K562 (cell line): Measurements from ENCODE around the gene CZIB. TPM values are rescaled to one million over a fixed set of nuclear protein-coding genes. Genes with fewer than 3 reads are reported as not detected.
A peak's percentile ranks its signal among the peaks of the same experiment; 100 is the strongest.

ENCODE experiments used
- ATF2 ChIP-seq: sonication (generic); formaldehyde crosslinking; IDR thresholded peaks from 2 replicates; pipeline ENCODE4 v1.8.1; 2022; ENCODE audit warnings: missing genetic modification reagents
- HDGF ChIP-seq: fragments of 450-650 bp; IDR thresholded peaks from 2 replicates; pipeline ENCODE4 v1.6.1; 2016
- MGA ChIP-seq: fragments of 450-650 bp; IDR thresholded peaks from 2 replicates; pipeline ENCODE4 v1.6.1; 2016; ENCODE audit warnings: mild to moderate bottlenecking, moderate library complexity
- PYGO2 ChIP-seq: fragments of 450-650 bp; IDR thresholded peaks from 2 replicates; pipeline ENCODE4 v1.6.1; 2016; ENCODE audit warnings: mild to moderate bottlenecking, missing genetic modification characterization, moderate library complexity, missing compliant biosample characterization
- RBM39 ChIP-seq: fragments of 200-400 bp; formaldehyde crosslinking; optimal IDR thresholded peaks from 2 replicates; pipeline ENCODE3; 2018; ENCODE audit warnings: low read depth, low read length
- ZBTB1 ChIP-seq: sonication (generic); formaldehyde crosslinking; IDR thresholded peaks from 2 replicates; pipeline ENCODE4 v1.8.1; 2023; ENCODE audit warnings: missing genetic modification reagents, low read depth, mild to moderate bottlenecking, borderline replicate concordance
- ZBTB7A ChIP-seq: IDR thresholded peaks from 2 replicates; pipeline ENCODE4 v1.6.1; 2011; ENCODE audit warnings: low read depth, mild to moderate bottlenecking, low read length, moderate library complexity, borderline replicate concordance; ENCODE audit not compliant: control insufficient read depth
- ZNF586 ChIP-seq: fragments of 450-650 bp; formaldehyde crosslinking; conservative IDR thresholded peaks from 2 replicates; pipeline ENCODE4 v1.4.0; 2020; ENCODE audit warnings: mild to moderate bottlenecking, moderate library complexity
- polyA plus RNA-seq, 8 experiments: library from polyadenylated mRNA; depleted of rRNA in 4 of 8; stranded (reverse) in 5 of 8; unstranded in 3 of 8; fragments of >200 nt; fragmentation: Nextera tagmentation in 2 of 8; fragmentation: Illumina TruSeq in 1 of 8; extraction: Ambion mirVana in 2 of 8; extraction: Trizol in 1 of 8; gene quantifications; 2 replicates each; pipeline versions ENCODE4 v1.2.1 to v1.2.3, GENCODE V29; 2011 to 2014; ENCODE audit warnings: inconsistent platforms in 1 of 8, missing spikeins in 1 of 8
- total RNA-seq, 7 experiments: library from RNA; depleted of rRNA in 6 of 7; stranded (reverse); fragments of >200 nt in 6 of 7; fragmentation: Illumina TruSeq in 2 of 7; extraction: Trizol in 2 of 7; gene quantifications; 2 replicates each; pipeline versions ENCODE4 v1.2.1 to v1.2.3, GENCODE V29; 2011 to 2021; ENCODE audit warnings: low replicate concordance in 1 of 7
- TF ChIP-seq, protein P1 (sequence below): fragments of 450-650 bp; conservative IDR thresholded peaks from 2 replicates; pipeline ENCODE4 v1.6.1; 2016; ENCODE audit warnings: missing genetic modification characterization, low read depth, mild to moderate bottlenecking, control low read depth, missing compliant biosample characterization
- TF ChIP-seq, protein P2 (sequence below): fragments of 250-450 bp; sonication (Bioruptor Pico); IDR thresholded peaks from 2 replicates; pipeline ENCODE4 v1.8.0; 2022; ENCODE audit warnings: moderate library complexity, mild to moderate bottlenecking, inconsistent platforms

CZIB gene
- total and polyA plus RNA-seq, 9 of the 15 experiments (the other 6 are each of a cell fraction or from before 2014, with no cell fraction given) = 52.6 to 111 (median 80.0) TPM

DNA sequence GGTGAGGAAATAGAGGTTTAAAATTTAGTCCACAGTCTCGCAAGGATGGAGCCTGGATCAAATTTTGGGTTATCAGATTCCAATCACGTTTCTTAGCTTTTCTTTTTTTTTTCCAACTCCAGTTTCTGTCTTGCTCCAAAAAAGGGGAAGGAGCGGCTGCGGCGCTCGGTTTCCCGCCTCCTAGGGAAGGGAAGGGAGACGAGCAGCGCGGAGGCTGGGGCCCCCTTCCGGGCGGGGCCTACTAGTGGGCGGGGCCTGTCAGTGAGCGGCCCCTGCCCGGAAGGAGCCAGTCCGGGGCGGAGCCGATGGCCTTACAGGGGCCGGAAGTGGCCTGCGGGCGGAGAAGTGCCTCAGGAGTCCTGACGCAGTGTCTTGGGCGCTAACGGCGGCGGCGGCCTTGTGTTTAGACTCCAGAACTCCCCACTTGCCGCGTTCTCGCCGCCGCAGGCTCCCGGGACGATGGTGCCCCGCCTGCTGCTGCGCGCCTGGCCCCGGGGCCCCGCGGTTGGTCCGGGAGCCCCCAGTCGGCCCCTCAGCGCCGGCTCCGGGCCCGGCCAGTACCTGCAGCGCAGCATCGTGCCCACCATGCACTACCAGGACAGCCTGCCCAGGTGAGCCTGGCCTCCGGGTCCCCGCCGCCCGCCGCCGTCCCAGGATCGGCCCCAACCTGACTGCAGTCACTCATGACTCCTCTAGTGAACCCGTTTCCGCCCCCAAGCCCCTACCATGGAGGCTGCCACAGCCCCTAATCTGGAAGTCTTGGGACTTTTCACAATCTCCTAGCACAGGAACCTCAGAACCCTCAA lies 23.7 kb downstream of the CZIB start, which contains the start of gene CPT2 (continued):
- TF ChIP-seq, protein P1, sequence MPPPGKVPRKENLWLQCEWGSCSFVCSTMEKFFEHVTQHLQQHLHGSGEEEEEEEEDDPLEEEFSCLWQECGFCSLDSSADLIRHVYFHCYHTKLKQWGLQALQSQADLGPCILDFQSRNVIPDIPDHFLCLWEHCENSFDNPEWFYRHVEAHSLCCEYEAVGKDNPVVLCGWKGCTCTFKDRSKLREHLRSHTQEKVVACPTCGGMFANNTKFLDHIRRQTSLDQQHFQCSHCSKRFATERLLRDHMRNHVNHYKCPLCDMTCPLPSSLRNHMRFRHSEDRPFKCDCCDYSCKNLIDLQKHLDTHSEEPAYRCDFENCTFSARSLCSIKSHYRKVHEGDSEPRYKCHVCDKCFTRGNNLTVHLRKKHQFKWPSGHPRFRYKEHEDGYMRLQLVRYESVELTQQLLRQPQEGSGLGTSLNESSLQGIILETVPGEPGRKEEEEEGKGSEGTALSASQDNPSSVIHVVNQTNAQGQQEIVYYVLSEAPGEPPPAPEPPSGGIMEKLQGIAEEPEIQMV (tag) = no peak
- TF ChIP-seq ZBTB7A = peak; percentile 43; the same call in 1 of the 2 replicates
- TF ChIP-seq ATF2 (CRISPR knock-in tag) = no peak
- TF ChIP-seq ZNF586 (CRISPR knock-in tag) = no peak
- TF ChIP-seq RBM39 = no peak
- TF ChIP-seq, protein P2, sequence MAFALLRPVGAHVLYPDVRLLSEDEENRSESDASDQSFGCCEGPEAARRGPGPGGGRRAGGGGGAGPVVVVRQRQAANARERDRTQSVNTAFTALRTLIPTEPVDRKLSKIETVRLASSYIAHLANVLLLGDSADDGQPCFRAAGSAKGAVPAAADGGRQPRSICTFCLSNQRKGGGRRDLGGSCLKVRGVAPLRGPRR (CRISPR knock-in tag) = no peak
- peak; percentile 41; the same call in 1 of the 2 replicates for TF ChIP-seq MGA
- no peak for TF ChIP-seq PYGO2 (tag)
- no peak for TF ChIP-seq ZBTB1 (CRISPR knock-in tag)
- no peak for TF ChIP-seq HDGF
